ENCODE measurements around the gene TMC7.
A peak's percentile ranks its signal among the peaks of the same experiment; 100 is the strongest.

TMC7 gene

DNA sequence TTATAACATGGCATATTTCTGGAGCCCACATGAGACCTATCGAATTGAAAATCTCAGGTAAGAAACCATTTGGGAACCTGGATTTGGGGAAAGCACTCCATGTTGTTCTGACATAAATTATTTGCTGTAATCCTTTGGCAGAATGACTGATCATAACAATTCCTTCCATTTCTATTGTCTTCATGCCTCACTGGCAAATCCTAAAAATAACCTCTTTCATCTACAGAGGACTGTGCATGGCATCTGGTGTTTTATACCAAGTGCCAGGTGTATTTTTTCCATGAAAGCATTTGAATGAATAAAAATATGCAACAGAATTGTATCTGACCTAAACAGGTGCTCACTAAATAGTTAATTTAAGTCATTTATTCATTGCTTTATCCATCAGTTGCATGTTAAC, 50.0 kb downstream of the TMC7 start:
- ATAC-seq: no peak

DNA sequence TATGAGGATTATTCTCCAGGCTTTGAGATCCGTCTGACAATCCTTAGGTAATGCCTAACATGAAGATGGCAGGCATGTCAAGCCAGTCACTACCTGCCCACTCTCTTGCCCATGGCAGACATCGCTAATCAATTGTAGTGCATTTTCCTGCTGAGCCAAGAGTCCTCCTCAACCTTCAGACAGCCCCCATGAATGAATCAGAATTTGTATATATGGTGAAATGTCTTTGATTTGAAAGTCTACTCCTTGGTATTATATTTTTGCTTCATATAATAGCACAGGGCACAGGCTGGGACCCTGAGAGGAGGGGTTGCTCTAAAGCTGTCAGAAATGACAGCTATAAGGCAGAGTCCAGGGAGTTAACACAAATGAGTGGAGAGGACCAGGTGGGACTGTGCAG, 56.7 kb downstream of the TMC7 start:
- ATAC-seq: no peak

DNA sequence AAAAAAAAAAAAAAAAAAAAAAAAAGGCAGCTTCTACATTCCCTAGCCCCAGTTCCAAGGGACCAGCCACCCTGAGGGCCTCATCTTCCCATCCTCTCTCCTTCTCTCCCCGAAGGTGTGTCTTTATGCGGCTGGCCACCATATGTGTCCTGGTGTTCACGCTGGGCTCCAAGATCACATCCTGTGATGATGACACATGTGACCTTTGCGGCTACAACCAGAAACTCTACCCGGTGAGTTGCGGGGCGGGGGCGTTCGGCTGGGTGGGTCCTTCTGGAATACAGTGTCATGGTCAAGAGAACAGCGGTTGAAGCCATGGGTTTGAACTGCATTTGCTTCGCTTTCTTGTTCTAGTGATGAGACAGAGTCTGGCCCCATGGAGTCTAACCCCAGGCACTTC, 61.0 kb downstream of the TMC7 start:
- no peak for ATAC-seq

DNA sequence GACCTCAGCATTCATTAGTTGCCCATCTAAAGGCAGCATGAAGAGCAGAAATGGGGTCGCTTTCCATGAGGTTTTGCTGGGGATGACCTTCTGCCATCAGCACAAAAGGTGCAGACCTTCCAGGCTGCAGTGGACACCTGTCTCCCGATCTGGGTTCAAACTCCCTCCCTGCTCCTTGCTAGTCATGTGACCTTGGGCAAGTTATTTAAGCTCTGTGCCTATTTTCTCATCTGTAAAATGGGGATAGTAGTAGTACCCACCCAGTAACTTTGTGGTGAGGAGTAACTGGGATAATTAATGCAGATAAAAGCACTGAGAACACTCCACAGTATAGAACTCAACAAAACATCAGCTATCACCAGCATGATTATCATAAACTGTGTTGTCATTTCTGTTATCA, 62.3 kb downstream of the TMC7 start:
- no peak for ATAC-seq

DNA sequence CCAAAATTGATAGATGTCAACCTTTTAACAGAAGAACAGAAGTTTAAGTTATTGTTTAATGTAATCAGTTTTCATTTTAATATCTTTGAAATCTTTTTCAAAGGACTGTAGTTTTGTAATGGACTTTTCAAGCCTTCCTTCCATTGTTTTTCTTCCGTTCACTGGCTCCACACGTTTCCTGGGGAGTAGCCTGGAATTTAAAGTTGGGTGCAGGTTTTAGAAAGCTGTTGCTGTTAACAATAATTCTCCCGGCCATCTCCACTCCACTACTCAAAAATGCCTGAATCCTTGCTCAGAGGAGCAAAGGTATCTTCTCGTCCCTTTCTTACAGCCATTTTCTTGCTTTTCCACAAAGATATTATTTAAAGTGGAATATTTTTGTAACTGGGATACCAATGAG, 79.0 kb downstream of the TMC7 start:
- ATAC-seq: no peak

DNA sequence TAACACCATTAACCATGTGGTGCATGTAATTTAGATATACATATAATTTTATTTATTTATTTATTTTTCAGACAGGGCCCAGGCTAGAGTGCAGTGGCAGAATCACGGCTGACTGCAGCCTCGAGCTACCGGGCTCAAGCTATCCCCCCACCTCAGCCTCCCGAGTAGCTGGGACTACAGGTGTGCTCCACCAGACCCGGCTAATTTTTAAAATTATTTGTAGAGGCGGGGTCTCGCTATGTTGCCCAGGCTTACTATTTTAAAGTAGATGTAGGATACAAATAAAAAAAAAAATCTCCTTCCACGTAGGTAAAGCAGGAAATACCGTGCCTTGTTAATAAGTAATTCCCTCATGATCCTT, 83.2 kb downstream of the TMC7 start:
- ATAC-seq: no peak

DNA sequence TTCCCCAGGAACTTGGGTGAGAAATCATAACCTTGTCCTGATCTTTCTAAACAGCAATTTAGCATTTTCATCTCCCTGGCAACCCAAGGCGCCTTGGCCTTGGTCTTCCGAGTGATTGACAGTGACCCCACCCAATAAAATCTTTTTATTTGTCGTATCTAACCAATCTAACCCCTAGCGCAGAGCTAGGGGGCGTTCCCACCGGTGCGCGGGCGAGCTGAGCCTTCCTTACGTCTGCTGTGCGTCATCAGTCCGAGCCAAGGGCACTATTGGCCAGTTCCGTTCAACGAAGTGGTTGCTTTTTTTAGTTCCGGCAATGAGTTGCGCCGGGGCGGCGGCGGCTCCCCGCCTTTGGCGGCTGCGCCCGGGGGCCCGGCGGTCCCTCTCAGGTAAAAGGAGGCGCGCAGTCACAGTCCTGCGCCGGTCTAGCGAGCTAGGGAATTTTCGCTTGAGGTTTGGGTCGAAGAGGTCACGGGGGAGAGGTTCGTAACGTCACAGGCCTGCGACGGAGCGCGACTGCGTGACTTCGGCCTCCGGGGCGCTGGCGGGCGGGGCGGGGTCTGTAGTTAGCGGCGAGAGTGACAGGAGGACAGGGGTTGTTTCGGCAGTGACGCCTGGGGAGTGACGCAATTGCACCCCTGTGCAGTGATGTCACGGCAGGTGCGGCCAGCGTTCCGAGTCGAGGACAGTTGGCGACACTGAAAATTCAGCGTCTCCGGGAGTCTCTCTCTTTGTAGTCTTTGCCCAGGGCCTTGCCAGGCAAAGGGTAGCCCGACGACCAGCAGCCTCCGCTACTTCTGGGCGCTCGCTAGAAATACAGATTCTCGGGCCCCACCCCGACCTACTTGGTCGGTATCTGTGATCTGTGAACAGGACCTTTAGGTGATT, 83.9 kb downstream of the TMC7 start, which contains the start of gene COQ7:
Gene COQ7 (plus strand): TSS at position 266 of the 888 bp plus-strand sequence. CDS start 51 bp downstream, at position 317.
- peak; percentile 92 to 94 for ATAC-seq

DNA sequence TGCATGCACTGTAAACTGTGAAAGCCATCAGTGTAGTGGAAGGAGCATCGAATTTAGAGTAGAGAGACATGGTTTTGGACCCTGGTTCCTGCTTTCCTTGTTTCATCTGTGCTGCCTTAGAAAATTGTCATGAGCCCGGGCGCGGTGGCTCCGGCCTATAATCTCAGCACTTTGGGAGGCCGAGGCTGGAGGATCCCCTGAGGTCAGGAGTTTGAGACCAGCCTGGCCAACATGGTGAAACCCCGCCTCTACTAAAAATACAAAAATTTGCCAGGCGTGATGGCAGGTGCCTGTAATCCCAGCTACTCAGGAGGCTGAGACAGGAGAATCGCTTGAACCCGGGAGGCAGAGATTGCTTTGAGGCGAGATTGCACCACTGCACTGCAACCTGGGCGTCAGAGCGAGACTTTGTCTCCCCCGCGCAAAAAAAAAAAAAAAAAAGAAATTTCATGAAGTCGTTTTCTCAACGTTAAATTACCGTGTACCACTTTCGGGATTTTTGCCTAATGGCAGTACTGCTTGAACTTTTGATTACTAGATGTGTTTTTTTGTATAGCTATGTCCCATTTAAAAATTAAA, 84.6 kb downstream of the TMC7 start:
- no peak for ATAC-seq

DNA sequence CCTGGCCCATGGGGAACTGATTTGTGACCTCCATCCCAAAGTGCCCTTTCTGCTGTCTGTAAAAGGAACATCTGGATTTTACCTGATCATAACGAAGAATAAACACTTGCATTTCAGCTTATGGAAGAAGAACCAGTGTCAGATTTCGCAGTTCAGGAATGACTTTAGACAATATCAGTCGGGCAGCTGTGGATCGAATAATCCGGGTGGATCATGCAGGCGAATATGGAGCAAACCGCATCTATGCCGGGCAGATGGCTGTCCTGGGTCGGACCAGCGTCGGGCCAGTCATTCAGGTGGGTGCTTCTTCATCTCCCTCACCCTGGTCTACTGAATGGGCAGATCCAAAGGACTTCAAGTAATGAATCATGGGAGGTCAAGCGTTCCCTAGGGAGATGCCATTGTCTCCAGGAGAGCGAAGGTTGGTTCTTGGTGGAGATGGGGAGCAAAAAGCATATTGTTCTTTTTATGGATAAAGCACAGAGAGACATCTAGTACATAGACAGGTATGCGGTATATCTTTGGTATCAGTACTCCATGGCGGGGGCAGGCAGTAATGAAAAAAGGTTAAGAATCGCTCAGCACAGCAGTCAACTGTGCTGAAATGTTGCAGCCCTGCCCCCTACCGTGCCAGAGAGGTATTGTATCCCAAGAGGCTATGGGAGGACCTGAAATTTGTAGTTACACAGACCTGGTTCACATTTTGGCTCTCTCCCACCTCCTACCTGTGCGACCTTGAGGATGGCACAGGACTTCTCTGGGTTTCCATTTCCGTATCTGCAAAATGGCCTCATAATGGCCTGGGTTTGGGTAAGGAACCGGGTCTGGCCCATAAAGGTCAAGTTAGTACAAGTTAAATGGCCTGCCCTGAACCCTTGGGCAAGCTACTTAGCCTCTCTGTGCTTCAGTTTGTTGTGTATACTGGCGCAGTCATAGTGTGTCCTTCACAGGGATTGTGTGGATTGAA, 88.4 kb downstream of the TMC7 start:
- ATAC-seq: no peak

DNA sequence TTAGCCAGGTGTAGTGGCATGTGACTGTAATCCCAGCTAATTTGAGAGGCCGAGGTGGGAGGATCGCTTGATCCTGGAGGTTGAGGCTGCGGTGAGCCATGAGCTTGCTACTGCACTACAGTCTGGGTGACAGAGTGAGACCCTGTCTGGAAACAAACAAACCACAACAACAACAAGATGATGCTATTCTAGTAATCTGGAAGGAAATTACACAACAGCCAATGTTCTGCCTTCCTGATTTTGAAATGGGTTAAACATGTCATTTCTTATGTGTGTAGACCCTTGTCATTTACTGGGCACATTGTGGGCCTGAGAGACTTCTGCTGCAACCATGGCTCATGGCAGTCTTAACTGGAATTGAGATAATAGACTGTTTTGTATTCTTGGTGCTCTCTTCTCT, 89.6 kb downstream of the TMC7 start:
- no peak for ATAC-seq

DNA sequence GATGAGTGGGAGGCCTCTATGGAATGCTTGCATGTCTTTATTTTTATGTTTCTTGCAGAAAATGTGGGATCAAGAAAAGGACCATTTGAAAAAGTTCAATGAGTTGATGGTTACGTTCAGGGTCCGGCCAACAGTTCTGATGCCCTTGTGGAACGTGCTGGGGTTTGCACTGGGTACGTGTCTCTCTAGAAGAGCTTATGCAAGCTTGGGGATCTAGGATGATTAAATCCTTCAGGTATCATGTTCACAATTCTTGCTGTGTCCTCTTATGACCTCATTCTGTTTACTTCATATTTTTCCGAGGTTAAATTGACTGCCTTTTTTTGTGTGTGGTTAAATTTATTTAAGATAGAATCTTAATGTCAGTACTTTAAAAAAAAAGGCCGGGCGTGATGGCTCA, 90.1 kb downstream of the TMC7 start:
- no peak for ATAC-seq

DNA sequence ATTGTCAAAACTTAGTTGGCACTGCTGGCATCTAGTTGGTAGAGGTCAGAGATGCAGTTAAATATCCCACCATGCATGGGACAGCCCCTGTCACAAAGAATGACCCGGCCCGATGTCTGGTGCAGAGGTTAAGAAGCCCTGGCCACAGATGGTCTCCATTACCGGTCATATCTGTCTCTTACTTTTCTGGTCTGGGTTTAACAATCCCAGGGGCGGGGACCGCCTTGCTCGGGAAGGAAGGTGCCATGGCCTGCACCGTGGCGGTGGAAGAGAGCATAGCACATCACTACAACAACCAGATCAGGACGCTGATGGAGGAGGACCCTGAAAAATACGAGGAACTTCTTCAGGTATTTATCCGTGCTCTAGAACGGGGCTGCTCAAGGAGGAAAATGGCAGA, 91.8 kb downstream of the TMC7 start:
- ATAC-seq: no peak

DNA sequence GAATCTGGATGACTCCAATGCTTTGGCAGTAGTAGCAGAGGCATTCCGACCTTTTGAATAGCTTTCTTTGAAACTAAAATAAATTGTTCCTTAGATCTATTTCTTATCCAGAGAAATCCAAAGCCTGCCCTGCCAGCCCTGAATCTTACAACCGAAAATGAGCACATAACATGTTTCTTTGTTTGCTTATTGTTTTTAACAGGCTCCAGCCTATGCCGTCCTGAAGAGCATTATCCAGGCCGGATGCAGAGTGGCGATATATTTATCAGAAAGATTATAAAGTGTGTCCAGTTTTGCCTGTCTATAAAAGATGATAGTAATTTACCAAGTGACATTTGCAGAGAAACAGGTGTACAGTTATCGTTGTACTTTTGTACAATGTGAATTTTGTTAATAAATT, 94.1 kb downstream of the TMC7 start:
- ATAC-seq: no peak

DNA sequence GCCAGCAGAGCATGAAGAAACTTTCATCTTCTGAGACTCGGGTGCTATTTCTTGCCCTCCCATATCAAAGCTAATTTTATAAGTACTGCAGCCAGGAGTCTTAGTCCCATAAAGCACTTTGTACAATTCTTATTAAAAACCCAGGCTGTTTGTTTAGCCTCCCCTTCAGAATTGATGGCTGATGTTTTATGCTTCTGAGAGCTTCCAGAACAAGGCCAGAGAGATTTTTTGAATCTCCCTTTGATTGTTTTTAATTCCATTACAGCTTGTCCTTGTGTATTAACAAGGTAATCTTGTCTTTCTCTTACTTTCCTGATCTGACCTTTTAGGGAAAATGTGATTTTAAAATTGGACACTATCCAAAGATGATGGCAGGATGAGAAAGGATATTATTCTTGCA, 99.9 kb downstream of the TMC7 start:
- no peak for ATAC-seq

DNA sequence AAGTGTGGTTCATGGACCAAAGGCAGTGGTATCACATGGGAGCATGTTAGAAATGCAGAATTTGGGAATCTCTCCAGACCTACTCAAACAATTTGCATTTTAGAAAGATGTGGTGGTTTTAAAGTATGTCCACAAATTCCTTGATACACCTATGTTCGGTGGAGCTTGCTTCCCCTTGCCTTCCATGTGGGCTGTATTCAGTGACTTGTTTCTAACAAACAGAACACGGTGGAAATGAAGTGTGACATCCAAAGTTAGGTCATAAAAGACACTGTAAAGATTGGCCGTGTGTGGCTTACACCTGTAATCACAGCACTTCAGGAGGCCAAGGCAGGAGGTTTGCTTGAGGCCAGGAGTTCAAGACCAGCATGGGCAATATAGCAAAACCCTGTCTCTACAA, 100.4 kb downstream of the TMC7 start:
- no peak for ATAC-seq

DNA sequence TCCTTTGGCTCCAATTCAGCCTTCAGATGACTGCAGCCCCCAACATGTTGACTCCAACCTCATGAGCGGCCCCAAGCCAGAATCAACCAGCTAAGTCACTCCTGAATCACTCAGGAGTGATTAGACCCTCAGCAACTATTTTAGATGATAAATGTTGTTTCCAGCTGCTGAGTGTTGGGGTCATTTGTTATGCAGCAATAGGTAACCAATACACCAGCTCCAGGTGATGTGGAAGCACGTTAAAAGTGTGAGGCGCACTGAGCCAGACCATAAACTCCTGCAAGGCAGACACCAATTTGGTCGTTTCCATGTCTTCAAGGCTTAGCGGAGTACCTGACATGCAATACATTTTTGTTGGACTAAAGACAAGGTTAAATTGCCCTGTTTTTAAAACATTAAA, 101.1 kb downstream of the TMC7 start:
- no peak for ATAC-seq

DNA sequence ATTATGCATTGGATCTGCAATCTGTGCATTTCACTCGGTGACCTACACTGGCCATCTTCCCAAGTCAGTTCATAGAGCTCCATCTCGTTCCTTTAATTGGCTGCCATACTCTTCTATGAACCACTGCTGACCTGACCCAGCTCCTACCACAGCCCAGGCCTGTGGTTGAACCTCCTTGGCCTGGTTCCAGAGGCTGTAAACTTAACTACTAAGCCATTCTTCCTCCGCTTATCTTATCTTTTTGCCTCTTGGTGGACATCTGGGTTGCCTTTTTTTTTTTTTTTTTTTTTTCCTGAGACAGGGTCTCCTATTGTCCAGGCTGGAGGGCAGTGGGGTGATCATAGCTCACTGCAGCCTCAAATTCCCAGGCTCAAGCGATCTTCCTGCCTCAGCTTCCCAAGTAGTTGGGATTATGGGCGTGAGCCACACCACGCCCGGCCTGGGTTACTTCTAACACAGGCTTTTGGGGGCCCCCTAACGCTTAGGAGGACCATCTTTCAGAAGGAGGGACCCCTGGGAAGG, 102.0 kb downstream of the TMC7 start:
- ATAC-seq: no peak

DNA sequence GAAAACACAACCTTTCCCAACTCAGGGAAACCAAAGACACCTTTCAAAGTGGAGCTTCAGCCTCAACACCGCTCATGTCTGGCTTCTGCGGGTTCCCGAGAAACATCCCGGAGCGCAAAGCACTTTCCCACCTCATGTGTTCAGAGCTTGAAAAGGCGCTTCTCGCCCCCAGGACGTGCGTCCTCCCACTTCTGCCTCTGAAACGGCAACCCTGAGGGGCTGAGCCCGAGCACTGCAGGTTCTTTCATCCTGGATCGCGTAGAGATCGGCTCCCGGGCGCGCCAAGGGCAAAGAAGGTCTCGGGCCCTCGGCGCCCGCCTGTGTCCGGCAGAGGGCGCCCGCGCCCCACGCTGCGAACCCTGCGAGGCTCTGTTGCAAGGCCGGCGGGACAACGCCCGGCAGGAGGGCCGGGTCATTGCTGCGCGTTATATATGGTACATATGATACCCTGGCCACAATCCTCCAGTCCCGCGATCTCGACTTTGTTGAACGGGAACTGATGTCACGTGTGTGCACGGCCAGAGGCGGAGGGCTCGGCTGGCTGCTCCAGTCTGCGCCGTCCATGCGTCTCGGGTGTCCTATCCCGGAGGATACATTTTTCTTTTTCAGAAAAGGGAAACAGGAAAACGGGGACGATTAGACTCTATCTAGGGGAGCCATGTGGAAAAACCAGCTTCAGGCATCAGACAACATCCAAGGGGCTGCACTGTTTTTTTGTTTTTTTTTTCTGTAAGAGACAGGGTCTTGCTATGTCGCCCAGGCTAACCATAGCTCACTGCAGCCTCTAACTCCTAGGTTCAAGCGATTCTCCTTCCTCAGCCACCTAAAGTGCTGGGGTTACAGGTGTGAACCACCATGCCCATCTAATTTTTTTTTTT, 102.8 kb downstream of the TMC7 start:
- ATAC-seq: peak; percentile 88 to 96

DNA sequence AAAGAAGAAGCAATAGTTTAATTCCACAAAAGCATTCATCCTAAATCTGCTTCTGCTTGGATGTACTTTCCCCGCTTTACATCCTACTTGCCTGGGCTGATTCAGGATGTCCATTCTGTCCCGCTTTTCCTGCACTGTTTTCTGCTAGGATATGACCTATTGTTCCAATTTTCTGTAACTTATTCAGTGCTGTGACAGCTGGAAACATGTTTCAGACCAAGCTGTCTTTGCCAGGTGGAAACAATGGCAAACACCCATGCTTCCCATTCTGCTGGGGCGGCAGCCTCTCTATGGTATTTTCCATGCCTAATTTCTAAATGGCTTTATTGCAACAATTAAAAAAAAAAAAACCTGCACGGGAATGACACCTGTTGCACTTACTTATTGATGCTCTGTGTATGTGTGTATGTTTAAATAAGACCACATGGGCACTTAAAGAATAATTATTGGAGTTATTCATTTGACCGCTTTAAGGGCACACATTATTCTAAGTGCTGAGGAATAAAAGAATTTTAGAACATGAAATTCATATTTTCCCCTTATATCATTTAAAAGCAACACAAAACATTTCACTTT, 104.7 kb downstream of the TMC7 start:
- ATAC-seq: no peak

DNA sequence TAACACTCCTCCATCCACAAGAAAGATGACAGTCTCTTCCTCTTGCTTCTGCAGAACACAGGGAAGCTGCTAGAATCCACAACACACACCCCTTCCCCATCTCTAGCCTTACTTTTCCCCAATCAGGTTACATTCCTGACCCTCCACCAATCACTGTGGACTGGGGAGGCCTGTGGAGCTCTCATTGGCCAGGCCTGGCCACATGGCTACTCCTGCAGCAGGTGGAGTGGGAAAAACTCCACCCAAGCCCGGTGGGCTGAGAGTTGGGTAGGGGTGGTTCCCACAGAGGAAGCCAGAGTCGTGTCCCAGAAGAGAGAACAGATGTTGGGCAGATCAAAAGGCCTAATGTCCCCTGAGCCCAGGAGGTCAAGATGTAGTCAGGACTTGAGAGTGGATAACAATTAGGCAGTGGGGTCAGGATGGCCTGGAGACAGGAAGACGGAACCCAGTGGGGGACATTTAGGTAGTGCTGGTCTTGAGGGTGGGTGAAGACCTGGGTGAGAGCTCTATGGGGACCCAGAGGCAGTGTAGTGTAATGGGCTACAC, 105.7 kb downstream of the TMC7 start:
- no peak for ATAC-seq

DNA sequence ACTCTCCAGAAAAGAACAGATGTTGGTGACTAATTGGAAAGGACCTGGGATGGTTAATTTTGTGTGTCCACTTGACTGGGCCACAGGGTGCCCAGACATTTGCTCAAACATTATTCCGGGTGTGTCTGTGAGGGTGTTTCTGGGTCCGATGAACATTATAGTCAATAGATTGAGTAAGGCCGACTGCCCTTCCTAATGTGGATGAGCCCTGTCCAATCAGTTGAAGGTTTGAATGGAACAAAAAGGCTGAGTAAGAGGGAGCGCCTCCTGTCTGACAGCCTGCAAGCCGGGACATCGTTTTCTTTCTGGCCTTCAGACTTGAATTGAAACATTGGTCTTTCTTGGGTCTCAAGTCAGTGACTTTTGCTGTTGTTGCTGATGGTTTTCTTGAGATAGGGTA, 107.2 kb downstream of the TMC7 start:
- ATAC-seq: no peak
